GM21786 (cell line): ENCODE data around the gene TCERG1L.
"Not testable (repeated sequence)": the region's sequence is repeated elsewhere in the genome, so short reads cannot be mapped to it uniquely, and the experiment has no call there.

Source experiments
- ATAC-seq: cut with Tn5 transposase; IDR thresholded peaks from one replicate; pipeline ENCODE4 v1.9.1; 2021; ENCODE audit not compliant: unreplicated experiment

TCERG1L gene

GRCh38 chr10:131111471-131112080 is 199.9 kb downstream of the TCERG1L start:
- ATAC-seq, result no peak

- no peak for ATAC-seq
Measured at GRCh38 chr10:131111007-131111406, 200.5 kb downstream of the TCERG1L start.

GRCh38 chr10:131110241-131110783 is 201.2 kb downstream of the TCERG1L start:
- no peak for ATAC-seq

- no peak for ATAC-seq
Measured at GRCh38 chr10:131109726-131110125, 201.8 kb downstream of the TCERG1L start.

GRCh38 chr10:131109291-131109690 is 202.2 kb downstream of the TCERG1L start:
- no peak for ATAC-seq

GRCh38 chr10:131107970-131108369 is 203.6 kb downstream of the TCERG1L start:
- ATAC-seq, result no peak

GRCh38 chr10:131102676-131103075 is 208.8 kb downstream of the TCERG1L start:
- no peak for ATAC-seq

- ATAC-seq, result no peak
Measured at GRCh38 chr10:131102147-131102546, 209.4 kb downstream of the TCERG1L start.

- not testable (repeated sequence) for ATAC-seq
Measured at GRCh38 chr10:131100418-131101410, 210.8 kb downstream of the TCERG1L start.

GRCh38 chr10:131099028-131099726 is 212.3 kb downstream of the TCERG1L start:
- ATAC-seq, result no peak

- ATAC-seq, result no peak
Measured at GRCh38 chr10:131098416-131098952, 213.0 kb downstream of the TCERG1L start.

- no peak for ATAC-seq
Measured at GRCh38 chr10:131096031-131096430, 215.5 kb downstream of the TCERG1L start.

GRCh38 chr10:131095313-131095580 is 216.3 kb downstream of the TCERG1L start:
- ATAC-seq, result no peak

- no peak for ATAC-seq
Measured at GRCh38 chr10:131094527-131095312, 216.8 kb downstream of the TCERG1L start.

GRCh38 chr10:131093795-131094366 is 217.6 kb downstream of the TCERG1L start:
- ATAC-seq, result no peak

GRCh38 chr10:131093346-131093745 is 218.2 kb downstream of the TCERG1L start:
- no peak for ATAC-seq

GRCh38 chr10:131092876-131093275 is 218.6 kb downstream of the TCERG1L start:
- no peak for ATAC-seq

- no peak for ATAC-seq
Measured at GRCh38 chr10:131092386-131092785, 219.1 kb downstream of the TCERG1L start.

GRCh38 chr10:131091682-131092081 is 219.8 kb downstream of the TCERG1L start:
- ATAC-seq, result no peak
